Measurements from ENCODE around the gene CES4A. TPM values are rescaled to one million over a fixed set of nuclear protein-coding genes. Genes with fewer than 3 reads are reported as not detected.

CES4A gene
- total and polyA plus RNA-seq, 12 donors, result 3.8 to 20.6 (median 6.2) TPM

DNA sequence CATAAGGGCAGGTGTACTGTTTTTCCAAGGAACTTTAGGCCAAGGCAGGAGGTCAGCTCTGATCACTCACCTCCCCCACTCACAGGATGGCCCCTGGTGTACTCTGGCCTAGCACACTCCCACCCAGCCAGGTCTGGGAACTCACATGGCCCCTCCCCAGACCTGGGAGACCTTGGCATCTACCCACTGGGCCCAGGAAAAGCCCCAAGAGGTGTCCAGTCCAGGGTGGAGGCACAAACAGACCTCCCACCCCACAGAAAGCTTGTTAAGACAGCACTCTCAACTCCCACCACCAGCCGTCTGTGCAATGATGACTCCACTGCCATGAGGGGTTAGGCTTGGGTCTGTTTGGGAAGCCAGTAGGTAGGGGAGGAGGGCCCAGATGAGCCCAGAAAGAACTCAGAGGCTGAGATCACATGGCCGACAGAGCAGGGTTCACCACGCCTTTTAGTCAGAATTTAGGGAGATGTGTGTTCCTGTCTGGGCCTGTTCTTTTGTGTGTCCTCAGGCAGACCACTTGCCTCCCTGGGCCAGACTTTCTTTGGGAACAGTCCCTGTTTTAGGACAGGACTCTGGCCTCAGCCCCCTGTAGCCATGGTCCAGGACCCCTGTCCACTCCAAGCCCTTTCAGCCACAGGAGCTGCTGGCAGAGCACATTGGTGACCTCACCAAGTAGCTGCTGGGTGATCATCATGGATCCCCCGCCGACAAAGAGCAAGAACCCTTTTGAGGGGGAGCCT is 28.5 kb downstream of the CES4A start:
- no peaks in the 10 kb centered on the region for H3K36me3 ChIP-seq
- DNase-seq (no peak), ATAC-seq (no peak)
- H3K27ac ChIP-seq, result no peak overlapping the region
- peaks cover 0 to 34% (median 0%) of the 10 kb centered on the region in 7 donors for H3K27me3 ChIP-seq
- H3K9me3 ChIP-seq, result no peaks in the 10 kb centered on the region
- H3K4me3 ChIP-seq, result no peak overlapping the region
- WGBS, 2 donors, result 76 to 80% methylated on average over 5 of the region's 5 CpGs
- peaks cover 6 to 25% (median 17%) of the 10 kb centered on the region in 9 donors for H3K4me1 ChIP-seq
- intact Hi-C loops (cut with DNase I), result loop anchor here in 1 of 10 donors (10.0 kb wide), 1 partner anchor 138 kb away; the partner anchor contains the start of genes B3GNT9, FBXL8 and TRADD
- TF ChIP-seq, protein P1, sequence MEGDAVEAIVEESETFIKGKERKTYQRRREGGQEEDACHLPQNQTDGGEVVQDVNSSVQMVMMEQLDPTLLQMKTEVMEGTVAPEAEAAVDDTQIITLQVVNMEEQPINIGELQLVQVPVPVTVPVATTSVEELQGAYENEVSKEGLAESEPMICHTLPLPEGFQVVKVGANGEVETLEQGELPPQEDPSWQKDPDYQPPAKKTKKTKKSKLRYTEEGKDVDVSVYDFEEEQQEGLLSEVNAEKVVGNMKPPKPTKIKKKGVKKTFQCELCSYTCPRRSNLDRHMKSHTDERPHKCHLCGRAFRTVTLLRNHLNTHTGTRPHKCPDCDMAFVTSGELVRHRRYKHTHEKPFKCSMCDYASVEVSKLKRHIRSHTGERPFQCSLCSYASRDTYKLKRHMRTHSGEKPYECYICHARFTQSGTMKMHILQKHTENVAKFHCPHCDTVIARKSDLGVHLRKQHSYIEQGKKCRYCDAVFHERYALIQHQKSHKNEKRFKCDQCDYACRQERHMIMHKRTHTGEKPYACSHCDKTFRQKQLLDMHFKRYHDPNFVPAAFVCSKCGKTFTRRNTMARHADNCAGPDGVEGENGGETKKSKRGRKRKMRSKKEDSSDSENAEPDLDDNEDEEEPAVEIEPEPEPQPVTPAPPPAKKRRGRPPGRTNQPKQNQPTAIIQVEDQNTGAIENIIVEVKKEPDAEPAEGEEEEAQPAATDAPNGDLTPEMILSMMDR (IDR thresholded peaks at IDR 0.05), result no peak

DNA sequence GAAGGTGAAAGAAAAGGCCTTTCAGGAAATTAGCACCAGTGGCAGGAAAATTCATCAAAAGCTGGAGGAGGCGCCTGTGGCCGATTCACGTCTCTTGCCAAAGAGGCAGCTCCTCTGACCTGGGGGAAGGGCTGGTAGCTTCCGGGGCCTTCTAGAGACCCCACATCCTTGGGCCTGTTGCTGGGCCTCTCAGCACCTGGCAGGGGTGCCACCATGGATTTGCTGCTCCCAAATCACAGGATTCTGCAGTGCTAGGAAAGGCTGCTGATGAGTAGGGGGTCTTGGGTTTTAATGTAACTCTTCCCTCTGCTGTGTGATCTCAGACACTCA is 29.0 kb downstream of the CES4A start:
- H3K9me3 ChIP-seq, result no peaks in the 10 kb centered on the region
- peaks cover 0 to 32% (median 0%) of the 10 kb centered on the region in 7 donors for H3K27me3 ChIP-seq
- ATAC-seq, result no peak
- no peaks in the 10 kb centered on the region for H3K36me3 ChIP-seq
- intact Hi-C loops (cut with DNase I), result loop anchor here in 1 of 10 donors (10.0 kb wide), 1 partner anchor 137 kb away; the partner anchor contains the start of genes B3GNT9, FBXL8 and TRADD
- H3K4me1 ChIP-seq, result peaks cover 6 to 27% (median 17%) of the 10 kb centered on the region in 9 donors
- no peak overlapping the region for H3K27ac ChIP-seq
- DNase-seq, result no peak
- 73 to 82% methylated on average over 4 of the region's 4 CpGs for WGBS, 2 donors
- TF ChIP-seq, protein P1 (IDR thresholded peaks at IDR 0.05), result no peak
- no peak overlapping the region for H3K4me3 ChIP-seq

DNA sequence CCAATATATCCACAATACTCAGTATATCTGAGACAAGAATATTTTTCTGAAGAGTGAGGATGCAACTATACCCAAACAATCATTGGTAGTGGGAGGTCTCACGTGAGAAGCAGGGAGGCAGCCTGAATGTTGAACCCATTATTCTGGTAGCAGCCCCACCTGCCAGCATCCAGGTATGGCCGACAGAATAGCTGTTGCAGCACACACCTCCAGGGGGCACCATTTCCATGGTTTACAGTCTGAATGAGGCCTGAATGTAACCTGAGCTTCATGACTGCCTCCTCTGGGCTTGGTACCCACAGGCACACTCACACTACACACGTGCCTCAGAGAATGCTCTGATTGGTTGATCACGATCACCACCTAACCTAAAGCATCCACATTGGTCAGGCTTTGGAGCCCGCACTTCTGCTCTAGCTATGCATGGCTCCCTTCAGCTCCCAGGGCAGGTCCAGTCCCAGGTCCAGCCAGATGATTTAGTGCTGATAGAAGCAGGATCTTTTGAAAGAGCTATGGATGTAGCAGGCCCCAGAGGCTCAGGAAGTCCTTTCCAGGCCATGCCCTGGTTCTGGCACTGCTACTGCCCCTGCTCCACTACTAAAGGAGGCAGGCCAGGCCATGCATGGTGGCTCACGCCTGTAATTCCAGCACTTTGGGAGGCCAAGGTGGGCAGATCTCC is 29.6 kb downstream of the CES4A start:
- Histone ChIP-seq H3K36me3 (no peaks in the 10 kb centered on the region), H3K27ac (no peak overlapping the region), H3K27me3 (peaks cover 0 to 26% (median 0%) of the 10 kb centered on the region in 7 donors), H3K4me3 (no peak overlapping the region), H3K4me1 (peaks cover 6 to 30% (median 17%) of the 10 kb centered on the region in 9 donors), H3K9me3 (no peaks in the 10 kb centered on the region)
- TF ChIP-seq, protein P1 (IDR thresholded peaks at IDR 0.05), result peak; percentile 18 to 69 (median 51)
- intact Hi-C loops (cut with DNase I), result loop anchor here in 1 of 10 donors (10.0 kb wide), 1 partner anchor 137 kb away; the partner anchor contains the start of genes B3GNT9, FBXL8 and TRADD
- 47 to 50% methylated on average over 6 of the region's 6 CpGs for WGBS, 2 donors
- DNase-seq (peak; percentile 29 to 46), ATAC-seq (peak in 2 of 8 donors; percentile 20 to 28)

DNA sequence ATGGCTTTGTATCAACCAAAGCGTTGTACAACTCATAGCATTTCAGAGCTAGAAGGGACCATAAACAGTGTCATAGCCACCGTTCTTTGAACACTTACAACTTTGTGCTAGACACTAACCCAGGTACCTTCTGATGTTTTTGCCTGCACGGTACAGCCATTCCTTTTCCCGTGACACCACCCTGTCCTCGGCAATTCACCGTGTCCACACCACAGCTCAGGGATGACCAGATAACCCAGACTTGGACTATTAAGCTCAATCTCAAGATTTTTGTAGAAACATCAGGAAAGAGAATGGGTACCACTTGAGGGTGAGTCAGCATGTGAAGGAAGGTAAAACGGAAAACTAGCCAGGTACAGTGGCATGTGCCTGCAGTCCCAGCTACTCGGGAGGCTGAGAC is 30.8 kb downstream of the CES4A start:
- TF ChIP-seq, protein P1 (IDR thresholded peaks at IDR 0.05), result no peak
- Histone ChIP-seq H3K27ac (no peak overlapping the region), H3K4me3 (no peak overlapping the region), H3K27me3 (peaks cover 0 to 14% (median 0%) of the 10 kb centered on the region in 7 donors), H3K4me1 (peaks cover 0 to 20% (median 8%) of the 10 kb centered on the region in 9 donors), H3K36me3 (no peaks in the 10 kb centered on the region), H3K9me3 (no peaks in the 10 kb centered on the region)
- 89 to 91% methylated on average over 8 of the region's 8 CpGs for WGBS, 2 donors
- ATAC-seq (no peak), DNase-seq (no peak)
- intact Hi-C loops (cut with DNase I), result loop anchor here in 1 of 10 donors (10.0 kb wide), 1 partner anchor 136 kb away; the partner anchor contains the start of genes B3GNT9, FBXL8 and TRADD
